Activated naive CD8-positive, alpha-beta T cell treated with anti-CD3 and anti-CD28 coated beads for 36 hours (primary cell): ENCODE data around the gene HOXA10. TPM values are rescaled to one million over a fixed set of nuclear protein-coding genes. Genes with fewer than 3 reads are reported as not detected.
A peak's percentile ranks its signal among the peaks of the same experiment; 100 is the strongest.

Experiments
- DNase-seq: peaks from one replicate; pipeline ENCODE4 v3.0.0; 2021
- H3K27ac Mint-ChIP-seq: one replicate; pipeline ENCODE4 v1.8.0; 2022; ENCODE audit warnings: mild to moderate bottlenecking, moderate library complexity, mixed read lengths
- H3K27me3 Mint-ChIP-seq: one replicate; pipeline ENCODE4 v1.8.0; 2022; ENCODE audit warnings: mild to moderate bottlenecking, mixed read lengths
- H3K36me3 Mint-ChIP-seq: one replicate; pipeline ENCODE4 v1.8.0; 2021; ENCODE audit warnings: mild to moderate bottlenecking, mixed read lengths
- H3K4me1 Mint-ChIP-seq: one replicate; pipeline ENCODE4 v1.8.0; 2021; ENCODE audit warnings: mixed read lengths
- H3K4me3 Mint-ChIP-seq: one replicate; pipeline ENCODE4 v1.8.0; 2022; ENCODE audit warnings: mild to moderate bottlenecking, moderate library complexity, mixed read lengths
- H3K9me3 Mint-ChIP-seq: one replicate; pipeline ENCODE4 v1.8.0; 2022; ENCODE audit warnings: mixed read lengths
- total RNA-seq, 2 experiments: library from RNA; stranded (reverse); gene quantifications; one replicate each; pipeline ENCODE4 v1.2.3, GENCODE V29; 2021

Gene HOXA10
- total RNA-seq, 2 experiments from 2014 or later = not detected

DNA sequence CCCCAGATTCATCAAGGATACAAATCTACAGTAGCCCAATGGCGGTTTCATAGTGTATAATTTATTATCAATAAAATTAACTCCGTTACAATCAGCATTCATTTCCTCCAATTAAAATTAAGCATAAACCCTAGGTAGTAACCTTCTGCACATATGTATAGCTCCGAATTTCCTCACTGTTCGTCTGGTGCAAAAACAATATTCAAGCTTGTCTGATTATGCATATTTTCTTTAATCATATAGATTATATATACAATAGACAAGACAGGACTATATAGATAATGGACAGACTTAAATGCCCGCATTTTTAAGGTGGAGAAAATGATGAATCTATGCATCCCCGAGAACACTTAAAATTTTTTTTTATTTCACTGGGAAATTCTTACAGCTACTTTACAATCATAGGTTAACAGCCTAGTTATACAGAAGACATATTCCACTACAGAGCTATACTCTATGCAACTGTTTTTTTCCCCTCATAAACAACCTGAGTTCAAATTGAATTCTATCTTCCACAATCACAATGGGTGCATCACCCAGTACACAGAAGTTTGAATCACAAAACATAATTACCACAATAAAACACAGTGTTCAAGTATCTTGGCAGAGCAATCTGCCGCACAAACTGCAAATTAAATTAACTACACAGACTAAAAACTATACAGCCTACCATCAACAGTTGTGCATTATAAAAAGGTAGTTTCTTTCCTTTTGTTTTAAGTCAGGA, 11.4 kb downstream of the HOXA10 start:
- H3K9me3 Mint-ChIP-seq = no peaks in the 10 kb centered on the region
- no peaks in the 10 kb centered on the region for H3K36me3 Mint-ChIP-seq
- H3K4me1 Mint-ChIP-seq = peaks cover 32% of the 10 kb centered on the region
- no peak overlapping the region for H3K4me3 Mint-ChIP-seq
- peaks cover 92% of the 10 kb centered on the region for H3K27me3 Mint-ChIP-seq
- no peak for DNase-seq
- no peak overlapping the region for H3K27ac Mint-ChIP-seq

DNA sequence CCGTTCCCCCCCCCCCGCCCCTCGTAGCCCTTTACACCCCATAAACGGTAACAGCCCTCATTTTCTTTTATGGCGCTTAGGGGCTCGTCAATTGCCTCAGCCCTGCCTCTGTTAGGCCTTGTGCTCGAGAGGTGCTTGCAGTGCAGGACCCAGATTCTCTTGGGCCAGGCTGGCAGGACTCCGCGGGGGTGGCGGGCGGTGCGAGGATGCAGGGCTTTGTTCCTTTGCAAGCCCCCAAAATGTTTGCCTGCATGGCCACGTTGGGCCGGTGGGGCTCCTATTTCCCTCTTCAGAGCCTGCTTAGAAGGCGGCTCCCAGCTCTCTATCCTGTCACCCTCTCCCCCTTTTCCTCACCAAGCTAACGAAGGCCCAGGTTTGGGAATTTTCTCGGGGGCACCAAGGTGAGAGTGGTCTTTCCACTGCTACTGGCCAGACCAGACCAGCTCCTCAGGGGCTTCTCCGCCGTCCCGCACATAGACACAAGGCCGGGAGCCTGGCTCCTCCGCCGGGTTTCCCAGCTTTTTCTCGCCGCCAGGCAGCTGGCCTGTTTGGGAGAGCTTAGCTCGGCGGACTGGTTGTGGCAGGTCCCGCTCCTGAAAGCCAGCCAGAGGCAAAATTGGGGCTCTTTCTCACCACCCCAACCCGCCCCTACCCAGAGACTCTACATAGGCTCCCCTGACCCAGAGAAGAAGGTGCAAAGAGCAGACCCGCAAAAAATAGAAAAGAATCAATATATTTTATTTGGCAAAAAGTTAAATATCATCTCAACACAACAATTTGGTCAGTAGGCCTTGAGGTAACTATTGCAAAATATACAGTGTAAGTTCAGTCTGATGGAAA, 12.2 kb downstream of the HOXA10 start:
- peaks cover 92% of the 10 kb centered on the region for H3K27me3 Mint-ChIP-seq
- no peaks in the 10 kb centered on the region for H3K36me3 Mint-ChIP-seq
- no peak overlapping the region for H3K4me3 Mint-ChIP-seq
- no peak overlapping the region for H3K27ac Mint-ChIP-seq
- DNase-seq = no peak
- H3K4me1 Mint-ChIP-seq = peaks cover 32% of the 10 kb centered on the region
- no peaks in the 10 kb centered on the region for H3K9me3 Mint-ChIP-seq

DNA sequence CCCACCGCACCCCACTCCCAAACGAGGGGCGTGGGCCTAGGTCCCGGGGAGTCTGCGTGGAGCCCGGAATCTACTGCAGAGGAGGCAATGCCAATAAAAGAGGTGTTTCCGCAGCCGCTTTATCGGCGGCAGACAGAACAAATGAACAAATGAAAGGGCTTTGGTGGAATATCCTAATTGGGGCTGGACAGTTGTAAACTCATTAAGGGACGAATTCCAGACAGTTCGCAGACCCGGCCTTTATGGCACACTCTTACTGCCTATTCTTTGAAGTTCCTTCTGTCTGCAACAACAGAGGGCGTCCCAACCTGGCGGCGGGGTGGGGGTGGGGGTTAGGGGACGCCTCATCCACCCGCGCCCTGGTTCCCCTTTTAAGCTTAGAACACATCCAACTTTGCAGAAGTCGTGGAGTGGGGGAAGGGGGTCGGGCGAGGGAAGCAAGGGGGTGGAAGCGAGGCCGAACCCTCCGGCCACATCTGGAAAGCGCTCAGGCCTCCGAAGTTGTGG, 12.9 kb downstream of the HOXA10 start:
- DNase-seq = no peak
- Mint-ChIP-seq H3K4me1 (peaks cover 32% of the 10 kb centered on the region), H3K27ac (no peak overlapping the region), H3K27me3 (peaks cover 92% of the 10 kb centered on the region), H3K9me3 (no peaks in the 10 kb centered on the region), H3K4me3 (peak overlapping the region; percentile 58), H3K36me3 (no peaks in the 10 kb centered on the region)

DNA sequence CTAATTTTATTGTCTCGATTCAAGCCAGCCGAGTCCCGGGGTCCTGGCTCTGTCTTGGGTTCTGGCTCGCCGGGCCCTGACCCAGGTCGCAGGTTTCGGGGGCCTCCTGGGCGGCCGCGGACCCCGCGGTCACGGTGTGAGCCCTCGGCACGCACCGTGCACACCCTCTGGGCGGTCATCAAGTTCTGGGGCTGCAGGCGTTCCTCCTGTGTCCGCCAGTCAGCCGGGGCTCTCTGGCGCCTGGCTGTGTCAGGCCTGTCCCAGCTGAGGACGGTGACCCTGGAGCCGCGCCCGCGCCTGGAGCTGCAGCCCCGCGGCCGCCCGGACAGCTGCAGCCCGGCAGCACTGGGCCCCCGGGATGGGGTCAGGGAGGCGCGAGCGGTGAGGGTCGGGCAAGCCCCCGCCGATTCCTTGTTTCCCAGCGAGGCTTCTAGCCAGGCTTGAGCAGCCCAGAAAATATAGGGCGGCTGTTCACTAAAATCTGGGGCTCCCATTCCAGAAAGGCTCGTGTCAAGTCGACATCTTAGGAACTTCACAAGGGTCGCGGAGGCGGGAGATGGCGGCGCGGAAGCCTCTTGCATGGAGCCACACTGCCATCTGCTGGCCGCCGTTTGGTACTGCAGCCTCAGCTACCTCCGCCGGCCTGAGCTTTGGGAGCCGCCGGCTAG, 13.4 kb downstream of the HOXA10 start:
- DNase-seq = peak; percentile 80
- Mint-ChIP-seq H3K4me1 (peaks cover 32% of the 10 kb centered on the region), H3K27ac (no peak overlapping the region), H3K27me3 (peaks cover 92% of the 10 kb centered on the region), H3K4me3 (peak overlapping the region; percentile 58), H3K36me3 (no peaks in the 10 kb centered on the region), H3K9me3 (no peaks in the 10 kb centered on the region)

DNA sequence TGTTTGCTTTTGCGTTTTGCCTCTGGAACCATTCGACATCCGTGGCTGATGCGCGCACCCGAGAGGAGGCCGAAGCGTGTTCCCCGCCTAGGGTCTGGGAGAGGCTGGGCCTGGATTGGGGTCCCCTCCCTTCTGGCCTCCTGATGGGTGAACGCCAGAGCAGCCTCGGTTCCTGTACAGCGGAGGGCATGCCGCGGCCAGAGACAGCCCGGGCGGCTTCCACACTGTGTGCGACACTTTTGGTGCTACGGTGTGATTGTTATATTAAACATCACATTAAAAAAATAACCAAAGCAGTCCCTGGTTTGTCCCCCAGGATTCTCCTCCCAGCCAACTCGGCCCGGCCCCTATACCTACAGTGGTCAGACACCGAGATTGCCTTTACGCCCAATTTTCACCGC, 14.0 kb downstream of the HOXA10 start:
- Mint-ChIP-seq H3K27me3 (peaks cover 92% of the 10 kb centered on the region), H3K36me3 (no peaks in the 10 kb centered on the region), H3K27ac (no peak overlapping the region), H3K4me3 (peak overlapping the region; percentile 47), H3K4me1 (peaks cover 32% of the 10 kb centered on the region), H3K9me3 (no peaks in the 10 kb centered on the region)
- no peak for DNase-seq

DNA sequence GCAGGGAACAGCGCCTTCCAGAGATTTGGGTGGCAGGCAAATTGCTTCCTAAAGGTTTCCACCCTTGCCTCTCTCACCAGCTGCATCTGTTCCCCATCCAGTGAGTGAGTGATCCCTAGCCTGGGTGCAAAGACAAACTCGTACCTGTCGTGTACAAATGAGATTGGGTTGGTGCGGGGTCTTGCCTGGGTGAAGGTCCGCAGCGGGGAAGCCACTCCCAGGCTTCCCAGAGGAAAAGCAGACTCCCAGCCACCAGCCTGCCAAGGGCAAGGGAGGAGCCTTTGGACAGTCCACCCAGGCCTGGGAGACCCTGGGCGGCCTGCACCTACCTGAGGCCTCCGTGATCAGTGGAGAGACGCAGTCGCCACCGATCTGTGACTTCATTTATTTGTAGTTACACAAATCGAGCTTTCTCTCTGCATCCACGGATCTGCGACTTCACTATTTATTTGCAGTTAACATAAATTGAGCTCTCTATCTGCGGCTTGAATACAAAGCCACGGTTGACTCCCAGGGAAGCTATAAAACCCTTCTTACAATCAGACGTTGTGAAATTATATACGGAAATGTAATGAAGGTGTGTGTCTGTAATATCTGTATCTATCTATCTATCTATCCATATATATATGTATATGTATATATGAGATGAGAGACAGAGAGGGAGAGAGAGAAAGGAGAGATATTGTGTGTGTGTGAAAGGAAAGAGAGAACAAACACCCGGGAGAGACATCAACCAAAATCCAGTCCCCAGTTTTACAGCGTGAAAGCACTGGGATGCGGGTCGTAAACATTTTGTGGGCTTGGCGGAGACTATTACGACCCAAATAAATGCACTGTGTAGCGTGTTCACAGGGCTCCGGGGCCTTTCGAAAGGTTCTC, 14.6 kb downstream of the HOXA10 start:
- Mint-ChIP-seq H3K4me3 (peak overlapping the region; percentile 29), H3K27ac (no peak overlapping the region), H3K9me3 (no peaks in the 10 kb centered on the region), H3K27me3 (peaks cover 94% of the 10 kb centered on the region), H3K36me3 (peaks cover 2% of the 10 kb centered on the region), H3K4me1 (peaks cover 33% of the 10 kb centered on the region)
- no peak for DNase-seq

- Mint-ChIP-seq H3K4me3 (no peak overlapping the region), H3K9me3 (no peaks in the 10 kb centered on the region), H3K27ac (no peak overlapping the region), H3K4me1 (peaks cover 34% of the 10 kb centered on the region), H3K36me3 (peaks cover 2% of the 10 kb centered on the region), H3K27me3 (peaks cover 94% of the 10 kb centered on the region)
- DNase-seq = no peak
Observed at GRCh38 chr7:27158436-27159265, 15.5 kb downstream of the HOXA10 start.

- no peaks in the 10 kb centered on the region for H3K9me3 Mint-ChIP-seq
- peaks cover 34% of the 10 kb centered on the region for H3K4me1 Mint-ChIP-seq
- no peak overlapping the region for H3K27ac Mint-ChIP-seq
- peaks cover 2% of the 10 kb centered on the region for H3K36me3 Mint-ChIP-seq
- no peak overlapping the region for H3K4me3 Mint-ChIP-seq
- DNase-seq = no peak
- peaks cover 94% of the 10 kb centered on the region for H3K27me3 Mint-ChIP-seq
Observed at GRCh38 chr7:27157702-27158431, 16.3 kb downstream of the HOXA10 start.

- Mint-ChIP-seq H3K27ac (peak overlapping the region; percentile 66), H3K9me3 (no peaks in the 10 kb centered on the region), H3K27me3 (peaks cover 94% of the 10 kb centered on the region), H3K4me1 (peaks cover 35% of the 10 kb centered on the region), H3K4me3 (no peak overlapping the region), H3K36me3 (peaks cover 2% of the 10 kb centered on the region)
- no peak for DNase-seq
Observed at GRCh38 chr7:27156916-27157701, 17.0 kb downstream of the HOXA10 start.

DNA sequence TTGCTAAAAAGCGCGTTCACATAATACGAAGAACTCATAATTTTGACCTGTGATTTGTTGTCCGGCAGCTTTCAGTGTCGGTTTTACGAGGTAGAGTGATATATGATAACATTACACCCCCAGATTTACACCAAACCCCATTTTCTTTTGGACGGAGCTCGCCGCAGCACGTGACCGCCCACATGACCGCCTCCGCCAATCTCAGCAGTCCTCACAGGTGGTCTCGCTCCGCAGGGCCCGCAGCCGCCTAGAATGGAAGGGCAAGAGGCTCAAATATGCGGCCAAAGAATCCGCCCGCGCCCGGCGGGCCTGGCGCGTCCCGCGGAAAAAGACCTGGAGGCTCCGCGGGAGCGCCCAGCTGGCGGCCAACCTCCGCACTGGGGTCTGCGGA, 17.6 kb downstream of the HOXA10 start, which contains the start of gene HOXA7:
Gene HOXA7 (minus strand): TSS at position 168 of the 391 bp plus-strand sequence. CDS start 130 bp downstream, at position 38.
- Mint-ChIP-seq H3K4me1 (peaks cover 41% of the 10 kb centered on the region), H3K36me3 (peaks cover 2% of the 10 kb centered on the region), H3K9me3 (no peaks in the 10 kb centered on the region), H3K27me3 (peaks cover 94% of the 10 kb centered on the region), H3K27ac (peak within 1 kb of the TSS; percentile 76), H3K4me3 (peak within 1 kb of the TSS; percentile 47)
- DNase-seq = no peak

DNA sequence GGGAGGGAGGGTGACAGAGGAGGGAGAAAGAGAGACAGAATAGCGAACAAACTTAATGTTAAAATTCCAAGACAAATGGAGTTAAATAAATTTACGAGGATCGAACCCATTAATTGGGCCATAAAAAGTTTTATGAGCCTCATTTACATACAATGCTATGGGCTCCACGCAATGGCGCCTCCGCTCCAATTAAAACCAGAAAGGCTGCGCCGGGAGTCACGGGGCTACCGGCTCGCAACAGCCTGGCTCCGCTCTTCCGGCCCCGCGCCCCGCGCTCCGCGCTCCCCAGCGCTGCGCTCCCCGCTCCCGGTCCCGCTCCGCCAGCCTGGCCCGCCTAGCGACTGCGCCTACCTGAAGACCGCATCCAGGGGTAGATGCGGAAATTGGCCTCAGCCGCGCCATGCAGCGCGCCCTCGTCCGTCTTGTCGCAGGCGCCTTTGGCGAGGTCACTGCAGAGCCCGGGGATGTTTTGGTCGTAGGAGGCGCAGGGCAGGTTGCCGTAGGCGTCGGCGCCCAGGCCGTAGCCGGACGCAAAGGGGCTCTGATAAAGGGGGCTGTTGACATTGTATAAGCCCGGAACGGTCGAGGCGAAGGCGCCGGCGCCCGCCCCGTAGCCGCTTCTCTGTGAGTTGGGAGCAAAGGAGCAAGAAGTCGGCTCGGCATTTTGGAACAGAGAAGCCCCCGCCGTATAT, 18.2 kb downstream of the HOXA10 start:
- H3K27ac Mint-ChIP-seq = peak overlapping the region; percentile 76
- H3K9me3 Mint-ChIP-seq = no peaks in the 10 kb centered on the region
- DNase-seq = no peak
- H3K4me3 Mint-ChIP-seq = peak overlapping the region; percentile 47
- H3K36me3 Mint-ChIP-seq = peaks cover 2% of the 10 kb centered on the region
- H3K4me1 Mint-ChIP-seq = peaks cover 44% of the 10 kb centered on the region
- peaks cover 97% of the 10 kb centered on the region for H3K27me3 Mint-ChIP-seq
